ENCODE data around the gene YEATS4. TPM values are rescaled to one million over a fixed set of nuclear protein-coding genes. Genes with fewer than 3 reads are reported as not detected.
"Not testable (repeated sequence)": the region's sequence is repeated elsewhere in the genome, so short reads cannot be mapped to it uniquely, and the experiment has no call there.

The YEATS4 gene
- total RNA-seq, result 17.5 TPM

DNA sequence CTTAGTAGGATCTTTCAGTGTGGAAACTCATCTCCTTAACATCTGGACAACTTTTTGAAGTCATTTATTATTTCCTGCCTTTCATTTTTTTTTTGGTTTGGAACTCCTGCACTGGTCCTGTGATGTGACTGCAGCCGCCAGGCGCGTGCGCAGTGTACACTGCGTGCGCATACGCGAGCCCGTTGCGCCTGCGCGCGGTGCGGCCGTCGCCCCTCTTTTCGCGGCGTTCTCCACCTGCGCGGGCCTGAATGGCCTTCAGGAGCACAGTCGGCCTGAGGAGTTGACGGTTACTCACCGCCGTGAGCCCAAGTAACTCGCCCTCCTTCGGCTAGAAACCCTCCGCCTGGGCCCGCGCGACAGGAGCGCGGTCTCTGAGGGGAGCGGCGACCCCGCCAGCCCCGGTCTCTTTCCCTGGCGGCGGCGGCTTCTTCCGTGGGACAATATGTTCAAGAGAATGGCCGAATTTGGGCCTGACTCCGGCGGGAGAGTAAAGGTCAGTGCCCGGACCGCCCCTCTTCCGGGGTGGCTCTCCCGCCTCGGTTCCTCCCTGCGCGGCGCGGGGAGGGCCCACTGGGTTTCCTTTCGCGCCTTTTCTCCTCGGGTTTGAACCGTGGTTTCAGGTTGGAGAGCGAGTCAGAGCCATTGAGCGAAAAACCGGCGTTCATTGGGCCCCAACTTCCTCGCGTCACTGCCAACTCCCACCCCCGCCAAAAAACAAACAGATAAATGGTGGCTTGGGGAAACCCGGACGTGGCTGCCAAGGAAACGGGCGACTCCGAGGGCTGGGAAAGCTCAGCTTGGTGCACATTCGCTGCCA, at the start of gene YEATS4:
Gene YEATS4 (plus strand): TSS at position 213 of the 817 bp plus-strand sequence. CDS start 230 bp downstream, at position 443.
- intact Hi-C loops (cut with DNase I), result no loop called here
- ATAC-seq (peak; percentile 99), DNase-seq (ENCODE audit: low spot score) (peak; percentile 87)

- no peak for ATAC-seq
- no peak for DNase-seq (ENCODE audit: low spot score)
- intact Hi-C loops (cut with DNase I), result no loop called here
Observed at GRCh38 chr12:69313209-69313608, 46.3 kb upstream of the YEATS4 start.

DNA sequence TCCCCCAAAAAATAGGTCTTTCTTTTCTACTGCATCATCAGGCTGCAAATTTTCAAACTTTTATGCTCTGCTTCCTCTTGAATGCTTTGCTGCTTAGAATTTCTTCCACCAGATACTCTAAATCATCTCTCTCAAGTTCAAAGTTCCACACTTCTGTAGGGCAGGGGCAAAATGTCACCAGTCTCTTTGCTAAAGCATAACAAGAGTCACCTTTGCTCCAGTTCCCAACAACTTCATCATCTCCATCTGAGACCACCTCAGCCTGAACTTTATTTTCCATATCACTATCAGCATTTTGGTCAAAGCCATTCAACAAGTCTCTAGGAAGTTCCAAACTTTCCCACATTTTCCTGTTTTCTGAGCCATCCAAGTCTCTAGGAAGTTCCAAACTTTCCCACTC, 42.8 kb upstream of the YEATS4 start:
- DNase-seq (ENCODE audit: low spot score); intact Hi-C loops (cut with DNase I); ATAC-seq: not testable (repeated sequence)

DNA sequence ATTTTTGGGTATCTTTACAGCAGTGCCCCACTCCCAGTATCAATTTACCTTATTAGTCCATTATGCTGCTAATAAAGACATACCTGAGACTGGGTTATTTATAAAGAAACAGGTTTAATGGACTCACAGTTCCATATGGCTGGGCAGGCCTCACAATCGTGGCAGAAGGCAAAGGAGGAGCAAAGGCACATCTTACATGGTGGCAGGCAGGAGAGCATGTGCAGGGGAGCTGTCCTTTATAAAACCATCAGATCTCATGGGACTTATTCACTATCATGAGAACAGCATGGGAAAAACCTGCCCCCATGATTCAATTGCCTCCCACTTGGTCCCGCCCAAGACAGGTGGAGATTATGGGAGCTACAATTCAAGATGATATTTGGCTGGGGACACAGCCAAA, 42.3 kb upstream of the YEATS4 start:
- ATAC-seq; DNase-seq (ENCODE audit: low spot score); intact Hi-C loops (cut with DNase I): not testable (repeated sequence)

GRCh38 chr12:69318225-69318624, 41.3 kb upstream of the YEATS4 start:
- ATAC-seq, result no peak
- intact Hi-C loops (cut with DNase I), result no loop called here

DNA sequence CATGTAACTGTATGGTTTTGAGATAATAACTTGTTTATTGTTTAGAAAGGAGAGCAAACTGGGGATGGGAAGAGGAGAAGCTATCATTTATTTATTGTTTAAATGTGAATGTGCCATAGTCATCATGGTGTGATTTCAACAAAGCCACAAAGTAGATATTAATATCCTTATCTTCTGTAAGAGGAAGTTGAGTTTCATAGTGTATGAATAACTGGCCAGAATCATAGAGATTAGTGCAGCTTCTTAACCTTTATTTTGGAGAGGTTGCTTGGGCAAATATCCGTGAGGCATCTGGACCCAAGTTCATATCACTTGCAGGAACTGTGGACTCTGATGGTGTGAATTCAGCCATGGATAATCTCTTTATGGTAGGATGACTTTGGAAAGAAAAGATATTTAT, 38.2 kb upstream of the YEATS4 start:
- no peak for ATAC-seq
- intact Hi-C loops (cut with DNase I), result no loop called here
- no peak for DNase-seq (ENCODE audit: low spot score)

More at GRCh38 chr12:69318225-69318624, 41.3 kb upstream of the YEATS4 start:
- DNase-seq (ENCODE audit: low spot score), result no peak

GRCh38 chr12:69324797-69325466, 34.6 kb upstream of the YEATS4 start:
- intact Hi-C loops (cut with DNase I), result no loop called here
- no peak for DNase-seq (ENCODE audit: low spot score)
- ATAC-seq, result no peak

DNA sequence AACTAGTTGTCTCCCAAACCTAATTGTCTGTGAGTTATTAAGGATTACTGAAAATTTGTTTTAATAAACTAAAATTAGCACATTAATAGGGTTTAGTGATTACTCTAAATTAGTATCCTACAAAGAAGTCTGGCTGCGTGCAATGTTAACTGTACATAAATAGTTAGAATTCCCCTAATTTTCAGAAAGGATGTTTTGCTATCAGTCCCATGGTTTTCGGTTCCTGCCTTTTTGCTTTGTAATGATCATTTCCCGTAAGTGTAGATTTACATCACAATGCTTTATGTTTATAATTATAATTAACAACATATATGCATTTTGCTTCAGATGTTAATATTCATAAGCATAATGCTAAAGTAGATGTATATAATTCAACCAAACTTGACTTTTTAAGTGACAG, 31.1 kb upstream of the YEATS4 start:
- no peak for ATAC-seq
- intact Hi-C loops (cut with DNase I), result no loop called here

DNA sequence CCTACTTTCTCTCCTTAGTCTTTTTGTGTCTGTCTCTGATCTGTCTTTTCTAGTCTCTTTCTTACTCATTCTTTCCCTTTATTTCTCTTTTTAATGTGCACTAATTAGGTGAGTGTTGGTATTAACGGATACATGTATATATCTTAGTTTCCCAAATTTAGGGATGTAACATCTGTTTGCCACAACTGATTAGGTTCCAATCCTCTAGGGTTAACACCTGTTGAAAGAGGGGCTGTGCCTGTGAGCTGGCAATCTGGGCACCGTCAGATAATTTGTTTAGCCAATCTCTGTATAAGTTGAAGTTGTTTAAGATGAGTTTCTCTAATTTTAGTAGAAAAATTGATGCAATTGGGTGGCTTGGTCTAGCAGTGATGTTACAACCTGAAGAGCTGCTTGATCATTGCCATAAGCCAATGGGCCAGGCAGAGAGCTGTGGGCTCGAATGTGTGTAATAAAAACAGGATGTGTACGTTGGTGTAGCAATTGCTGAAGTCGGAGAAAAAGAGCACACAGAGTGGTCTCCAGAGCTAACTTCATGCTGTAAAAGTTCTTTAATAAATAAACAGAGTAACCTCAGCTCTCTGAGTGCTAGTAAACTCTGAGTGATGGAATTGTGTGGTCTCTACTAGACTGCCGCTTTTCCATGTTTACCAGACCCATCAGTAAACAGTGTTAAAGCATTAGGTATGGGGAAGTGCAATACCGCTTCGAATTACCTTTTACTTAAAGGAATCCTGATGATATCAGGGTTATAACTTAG, 29.7 kb upstream of the YEATS4 start:
- ATAC-seq (no peak), DNase-seq (ENCODE audit: low spot score) (no peak)
- intact Hi-C loops (cut with DNase I), result no loop called here

More for the DNA sequence above, 31.1 kb upstream of the YEATS4 start:
- no peak for DNase-seq (ENCODE audit: low spot score)

DNA sequence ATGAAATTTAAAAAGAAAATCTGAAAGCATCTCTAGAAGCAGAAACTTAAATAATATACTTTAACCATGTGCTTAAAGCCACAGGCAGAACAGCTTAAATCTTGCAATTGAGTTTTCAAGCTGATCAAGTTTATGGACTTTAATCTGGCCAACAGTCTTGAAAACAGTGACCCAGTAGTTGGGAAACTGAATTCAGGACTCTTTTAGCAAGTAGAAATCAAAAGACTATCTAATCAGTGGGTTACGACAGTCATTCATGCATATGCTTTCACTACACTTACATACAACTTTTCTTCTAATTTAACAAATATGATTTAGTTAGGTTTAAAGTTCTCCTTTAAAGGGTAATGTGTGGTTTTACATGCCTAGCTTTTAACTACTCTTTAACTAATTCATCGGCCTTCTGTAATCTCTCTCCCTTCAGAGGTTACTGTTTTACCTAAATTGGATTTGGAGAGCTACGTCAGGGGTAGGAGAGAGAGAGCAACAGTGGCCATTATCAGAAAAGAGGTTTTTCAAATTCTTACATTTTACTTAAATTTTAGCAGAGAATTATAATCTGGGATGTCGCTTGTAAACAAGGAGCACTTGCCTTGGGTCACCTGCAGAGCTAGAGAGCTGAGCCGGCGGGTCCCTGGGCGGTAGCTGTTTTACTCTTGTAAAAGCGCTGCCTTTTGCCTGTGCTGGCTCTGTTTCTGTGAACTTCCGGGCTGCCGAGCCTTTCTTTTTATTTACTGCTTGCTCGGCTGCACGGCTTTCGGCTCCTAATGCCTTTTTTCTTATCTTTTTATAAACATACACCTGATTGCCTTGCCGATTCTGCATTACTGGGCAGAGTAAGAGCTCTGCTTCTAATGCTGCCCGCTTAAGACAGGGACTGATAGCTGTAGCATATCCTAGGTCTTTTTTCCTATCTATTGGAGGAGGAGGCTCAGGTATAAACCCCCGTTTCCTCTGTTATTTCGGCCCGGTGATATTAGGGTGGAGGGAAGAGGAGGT, 28.8 kb upstream of the YEATS4 start:
- ATAC-seq (peak; percentile 48), DNase-seq (ENCODE audit: low spot score) (peak; percentile 63)
- intact Hi-C loops (cut with DNase I), result no loop called here

DNA sequence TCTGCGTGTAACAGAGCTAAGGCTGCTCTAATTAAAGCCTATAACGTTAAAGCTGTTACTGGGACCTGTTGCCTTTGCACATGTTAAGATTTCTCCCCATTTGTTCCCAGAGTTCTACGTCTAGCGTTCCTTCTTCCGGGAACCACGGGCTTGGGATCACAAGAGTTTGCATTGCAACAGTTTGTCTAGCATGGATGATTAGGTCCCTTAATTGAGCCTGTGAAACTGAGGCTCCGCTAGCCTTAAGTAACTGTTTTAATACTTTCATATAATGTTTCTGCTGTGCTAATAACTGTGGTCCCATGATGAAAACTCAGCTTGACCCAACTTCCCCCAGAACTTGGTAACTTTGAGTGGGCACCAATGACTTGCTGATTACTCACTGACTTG, 28.0 kb upstream of the YEATS4 start:
- intact Hi-C loops (cut with DNase I), result no loop called here
- DNase-seq (ENCODE audit: low spot score), result no peak
- ATAC-seq, result peak; percentile 49

DNA sequence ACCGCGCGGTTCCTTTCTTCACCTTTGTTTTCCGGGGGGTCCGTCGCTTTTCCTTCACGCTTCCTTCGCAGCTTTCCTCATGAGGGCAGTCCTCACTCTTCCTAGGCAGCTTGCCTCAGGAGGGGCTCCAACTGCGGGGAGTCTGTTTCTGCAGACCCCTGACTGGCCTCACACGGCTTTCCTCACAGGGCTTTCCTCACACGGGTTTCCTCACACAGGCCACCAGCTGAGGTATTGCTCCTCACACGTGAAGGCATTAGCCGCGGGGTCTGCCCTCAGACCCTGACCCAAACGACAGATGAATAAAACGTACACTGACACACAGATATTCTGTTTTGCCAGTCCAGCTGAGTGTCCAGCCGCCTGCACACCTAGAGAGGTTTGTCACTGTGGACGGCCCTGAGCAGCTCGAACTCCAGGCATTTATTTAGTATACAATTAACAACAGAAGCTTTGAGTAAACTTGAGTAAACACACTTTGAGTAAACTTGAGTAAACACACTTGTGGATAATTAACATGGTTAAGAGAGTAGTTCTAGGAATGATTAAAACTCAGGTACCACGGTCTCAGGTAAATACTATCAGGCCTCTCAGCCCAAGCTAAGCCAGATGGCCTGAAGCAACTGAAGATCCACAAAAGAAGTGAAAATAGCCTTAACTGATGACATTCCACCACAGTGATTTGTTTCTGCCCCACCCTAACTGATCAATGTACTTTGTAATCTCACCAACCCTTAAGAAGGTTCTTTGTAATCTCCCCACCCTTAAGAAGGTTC, 27.4 kb upstream of the YEATS4 start:
- peak; percentile 22 for ATAC-seq
- intact Hi-C loops (cut with DNase I), result no loop called here
- DNase-seq (ENCODE audit: low spot score), result no peak

DNA sequence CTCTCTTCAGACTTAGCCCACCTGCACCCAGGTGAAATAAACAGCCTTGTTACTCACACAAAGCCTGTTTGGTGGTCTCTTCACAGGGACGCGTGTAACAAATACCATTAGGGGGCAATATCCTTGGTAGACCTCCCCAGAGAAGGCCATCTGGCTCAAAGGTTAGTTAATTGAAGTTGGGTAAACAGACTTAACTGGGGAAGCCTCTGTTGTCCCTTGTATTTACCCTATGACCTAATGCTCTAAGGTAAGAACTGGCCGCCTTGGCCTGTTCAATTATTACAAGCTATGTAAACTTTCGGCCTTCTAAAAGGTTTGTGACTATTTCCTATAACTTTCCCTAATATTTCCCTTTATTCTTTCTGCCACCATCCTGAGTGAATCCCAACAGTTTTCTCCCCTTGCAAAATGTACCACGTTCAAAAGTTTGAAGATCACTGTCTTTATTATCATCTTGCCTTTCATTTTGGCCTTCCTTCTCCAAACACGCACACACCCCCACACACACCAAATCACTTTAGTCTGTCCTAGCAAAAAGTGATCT, 26.7 kb upstream of the YEATS4 start:
- intact Hi-C loops (cut with DNase I), result no loop called here
- ATAC-seq (no peak), DNase-seq (ENCODE audit: low spot score) (no peak)

- intact Hi-C loops (cut with DNase I), result no loop called here
- ATAC-seq (no peak), DNase-seq (ENCODE audit: low spot score) (no peak)
Observed at GRCh38 chr12:69334158-69334557, 25.4 kb upstream of the YEATS4 start.

- intact Hi-C loops (cut with DNase I), result no loop called here
- DNase-seq (ENCODE audit: low spot score), result no peak
- ATAC-seq, result no peak
Observed at GRCh38 chr12:69337311-69338090, 22.0 kb upstream of the YEATS4 start.

- no peak for ATAC-seq
- DNase-seq (ENCODE audit: low spot score), result no peak
- intact Hi-C loops (cut with DNase I), result no loop called here
Observed at GRCh38 chr12:69338120-69338859, 21.3 kb upstream of the YEATS4 start.
